ENCODE data around the gene LMF1. TPM values are rescaled to one million over a fixed set of nuclear protein-coding genes. Genes with fewer than 3 reads are reported as not detected.
"Not testable (repeated sequence)": the region's sequence is repeated elsewhere in the genome, so short reads cannot be mapped to it uniquely, and the experiment has no call there.

LMF1 gene
- total RNA-seq, 2 donors from 2014 or later: 16.4 to 21.8 TPM

DNA sequence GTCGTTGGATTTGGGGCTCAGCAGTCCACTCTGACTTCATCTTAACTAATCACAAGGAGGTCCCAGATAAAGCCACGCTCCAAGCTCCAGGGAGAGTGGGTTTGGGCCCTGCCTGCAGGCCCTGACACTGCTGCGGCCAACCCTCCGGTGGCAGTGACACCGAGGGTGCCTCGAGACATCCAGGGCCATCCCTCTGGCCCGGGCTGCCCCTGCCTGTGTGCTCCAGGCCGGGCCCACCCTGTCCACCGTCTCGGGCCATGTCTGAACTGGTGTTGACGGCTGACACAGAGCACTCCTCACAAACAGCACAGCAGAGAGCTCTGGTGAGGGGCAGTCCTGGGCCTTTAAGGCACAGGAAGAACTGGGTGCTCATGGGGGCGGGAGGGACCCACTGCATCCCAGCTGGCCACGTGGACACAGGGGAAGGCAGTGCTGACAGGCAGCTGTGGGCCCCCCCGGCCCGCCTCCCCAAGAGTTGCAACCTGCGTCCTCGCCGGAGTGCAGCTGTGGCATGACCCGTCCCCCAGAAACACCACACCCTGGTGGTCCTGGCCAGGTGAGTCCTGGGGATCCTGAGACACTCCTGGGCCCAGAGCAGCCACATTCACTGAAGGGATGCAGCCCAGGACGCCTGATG lies 80.0 kb downstream of the LMF1 start:
- DNase-seq (ENCODE audit: low spot score): no peak
- intact Hi-C loops (cut with DNase I): no loop called here

DNA sequence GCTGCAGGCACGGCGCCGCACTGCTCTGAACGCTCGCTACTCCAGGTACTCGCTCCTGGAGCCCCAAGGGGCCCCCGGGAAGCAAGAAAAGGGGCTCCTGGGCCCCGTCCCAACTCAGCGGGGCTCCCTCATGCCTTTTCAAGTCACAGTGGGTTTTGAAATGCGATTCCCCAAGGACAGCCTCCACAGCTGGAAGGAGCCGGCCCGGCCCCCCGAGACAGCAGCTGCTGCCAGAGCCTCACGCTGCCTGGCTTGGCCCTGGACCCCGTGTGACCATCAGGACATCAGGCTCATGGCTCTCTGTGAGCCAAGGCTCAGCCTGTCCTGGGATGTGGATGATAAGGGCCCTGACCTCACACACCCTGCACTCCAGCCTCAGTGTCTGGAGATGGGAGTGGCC lies 80.6 kb downstream of the LMF1 start:
- intact Hi-C loops (cut with DNase I): no loop called here
- DNase-seq (ENCODE audit: low spot score): no peak

DNA sequence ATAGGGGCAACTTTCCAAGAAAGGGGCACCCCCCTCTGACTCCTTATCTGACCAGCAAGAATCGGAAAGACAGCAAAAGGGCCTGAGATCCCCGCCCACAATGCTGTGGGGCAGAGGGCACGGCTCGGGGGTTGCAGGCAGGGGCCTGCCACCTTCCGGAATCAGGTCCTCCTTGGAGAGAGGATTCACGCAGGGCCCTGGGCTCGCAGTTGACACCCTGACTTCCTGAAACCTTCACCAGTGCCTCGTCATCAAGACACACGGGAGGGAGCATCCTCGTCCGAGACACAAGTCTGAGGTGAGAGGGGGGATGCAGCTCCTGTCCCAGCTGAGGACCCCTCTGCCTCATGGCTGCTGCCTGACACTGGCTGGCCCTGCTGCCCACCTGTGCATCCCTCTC lies 81.2 kb downstream of the LMF1 start:
- intact Hi-C loops (cut with DNase I): no loop called here
- no peak for DNase-seq (ENCODE audit: low spot score)

DNA sequence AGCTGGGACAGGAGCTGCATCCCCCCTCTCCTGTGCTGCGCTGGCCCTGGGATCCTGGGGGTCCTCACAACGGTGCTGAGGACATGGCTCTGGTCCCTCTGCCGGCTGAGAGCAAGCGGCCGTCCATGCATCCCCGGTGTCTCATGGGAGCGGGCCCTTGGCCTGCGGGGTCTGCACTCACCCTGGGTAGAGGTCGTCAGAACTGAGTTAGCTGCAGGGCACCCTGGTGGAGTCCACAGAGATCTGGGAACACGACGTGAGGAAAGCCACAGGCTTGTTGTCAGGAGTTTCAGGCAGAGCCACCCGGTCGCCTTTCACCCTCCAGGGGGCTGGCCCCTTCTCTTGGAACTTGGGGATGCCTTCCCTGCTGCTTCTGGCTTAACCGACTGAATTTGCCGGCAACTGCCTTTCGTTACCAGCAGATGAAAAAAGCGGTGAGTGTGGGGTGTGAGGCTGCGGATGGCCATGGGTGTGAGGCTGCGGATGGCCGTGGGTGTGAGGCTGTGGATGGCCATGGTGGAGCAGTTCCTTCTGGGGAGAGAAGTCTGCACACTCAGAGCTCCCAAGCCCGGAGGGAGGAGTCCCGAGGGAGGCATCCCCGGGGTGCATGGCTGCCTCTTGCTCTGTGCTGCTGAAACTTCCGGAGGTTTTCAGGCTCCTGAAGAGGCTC lies 81.7 kb downstream of the LMF1 start:
- intact Hi-C loops (cut with DNase I): no loop called here
- DNase-seq (ENCODE audit: low spot score): peak; percentile 73

DNA sequence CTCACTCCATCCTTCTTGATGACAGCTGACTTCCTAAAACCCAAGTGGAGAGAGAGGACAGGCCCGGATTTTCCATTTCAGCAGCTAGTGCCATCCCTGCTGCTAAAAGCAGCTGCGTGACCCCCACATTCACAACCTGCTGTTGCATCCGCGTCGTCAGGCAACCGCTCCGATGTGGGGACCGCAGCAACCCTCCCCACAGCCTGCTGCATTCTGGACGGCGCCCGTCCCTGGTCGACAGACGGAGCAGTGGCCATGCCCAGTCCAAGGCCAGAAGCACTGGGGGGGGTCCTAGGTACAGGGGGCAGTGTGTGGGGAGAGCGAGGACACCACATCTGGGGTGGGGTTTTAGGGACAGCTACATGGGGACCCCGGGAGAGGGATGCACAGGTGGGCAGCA lies 82.3 kb downstream of the LMF1 start:
- DNase-seq (ENCODE audit: low spot score): peak; percentile 50
- intact Hi-C loops (cut with DNase I): not testable (repeated sequence)

DNA sequence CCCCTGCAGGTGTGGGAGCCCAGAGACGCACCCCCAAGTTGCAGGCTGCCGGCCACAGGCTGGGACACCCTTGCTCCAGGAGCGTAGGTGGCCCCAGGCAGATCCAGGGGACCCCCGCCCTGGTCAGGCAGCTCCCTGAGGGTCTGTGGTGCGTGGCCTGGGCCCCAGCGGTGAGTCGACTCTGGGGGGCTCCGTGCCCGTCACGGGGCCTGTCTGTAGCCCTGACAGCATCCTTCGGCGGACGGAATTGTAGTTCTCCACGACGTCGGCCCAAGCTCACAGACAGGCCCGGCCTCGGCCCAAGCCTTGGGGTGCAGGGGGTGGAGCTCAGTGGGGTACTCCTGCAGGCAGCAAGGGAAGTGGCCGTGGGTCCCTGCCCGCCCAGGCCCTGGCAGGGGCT lies 82.9 kb downstream of the LMF1 start:
- peak; percentile 74 for DNase-seq (ENCODE audit: low spot score)
- intact Hi-C loops (cut with DNase I): no loop called here

DNA sequence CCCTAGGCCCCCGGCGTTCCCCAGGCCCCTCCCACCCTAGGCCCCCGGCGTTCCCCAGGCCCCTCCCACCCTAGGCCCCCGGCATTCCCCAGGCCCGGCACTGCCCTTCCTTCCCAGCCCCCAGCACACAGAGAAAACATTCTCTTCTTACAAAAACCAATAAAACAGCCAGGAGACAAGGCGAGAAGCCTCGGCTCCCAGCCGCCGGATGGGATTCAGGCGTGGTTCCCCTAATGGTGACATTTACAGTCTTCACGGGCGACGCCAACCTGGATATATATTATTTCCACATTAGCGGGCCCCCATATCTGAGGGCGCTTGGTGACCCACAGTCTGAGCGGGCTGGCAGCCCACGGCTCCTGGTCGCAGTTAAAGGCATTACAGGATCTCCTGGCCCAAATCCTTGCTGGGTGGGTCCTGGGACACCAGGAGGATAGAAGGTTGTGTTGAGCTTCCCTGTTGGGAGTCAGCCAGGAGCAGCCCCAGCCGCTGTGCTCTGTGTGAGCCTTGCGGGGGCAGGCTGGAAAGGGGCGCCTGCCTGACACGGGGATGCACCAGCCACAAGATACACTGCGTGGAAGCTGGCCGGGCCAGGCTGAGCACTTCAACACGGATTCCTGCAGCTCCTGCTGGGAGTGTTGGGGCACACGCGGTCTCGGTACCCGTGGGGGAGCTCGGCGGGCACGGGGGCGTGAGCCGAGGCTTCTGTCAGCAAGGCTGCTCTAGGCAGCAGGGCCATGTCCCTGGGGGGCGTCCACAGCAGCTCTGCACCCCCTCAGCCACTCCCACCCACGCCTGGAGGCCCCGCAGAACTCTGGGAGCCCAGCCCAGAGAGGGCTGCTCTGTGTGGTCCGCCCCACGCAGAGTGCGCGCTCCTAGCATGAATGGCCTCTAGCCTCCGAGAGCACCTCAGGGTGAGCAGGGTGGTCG lies 83.7 kb downstream of the LMF1 start:
- intact Hi-C loops (cut with DNase I): no loop called here
- DNase-seq (ENCODE audit: low spot score): peak; percentile 66

DNA sequence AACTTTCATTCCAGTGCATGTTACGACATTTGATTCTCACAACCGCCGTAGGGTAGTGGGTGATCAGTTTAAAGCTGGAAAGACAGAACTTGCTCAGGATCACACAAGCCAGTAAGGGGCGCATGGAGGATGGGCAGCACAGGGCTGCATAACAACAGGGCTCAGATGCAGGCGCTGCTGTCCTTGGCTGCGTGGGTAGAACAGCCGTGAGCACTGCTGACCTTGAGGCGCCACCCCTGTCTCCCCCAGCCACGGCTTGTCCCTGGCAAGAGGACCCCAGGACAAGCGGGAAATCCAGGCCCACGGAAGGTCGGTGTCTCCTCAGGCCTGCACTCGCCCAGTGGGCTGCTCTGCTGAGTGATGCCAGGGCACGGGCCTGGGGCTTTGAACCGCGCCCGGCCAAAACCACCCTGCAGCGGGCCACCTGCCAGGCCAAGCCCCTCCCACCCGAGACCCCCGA lies 84.7 kb downstream of the LMF1 start:
- peak; percentile 36 for DNase-seq (ENCODE audit: low spot score)
- intact Hi-C loops (cut with DNase I): no loop called here

DNA sequence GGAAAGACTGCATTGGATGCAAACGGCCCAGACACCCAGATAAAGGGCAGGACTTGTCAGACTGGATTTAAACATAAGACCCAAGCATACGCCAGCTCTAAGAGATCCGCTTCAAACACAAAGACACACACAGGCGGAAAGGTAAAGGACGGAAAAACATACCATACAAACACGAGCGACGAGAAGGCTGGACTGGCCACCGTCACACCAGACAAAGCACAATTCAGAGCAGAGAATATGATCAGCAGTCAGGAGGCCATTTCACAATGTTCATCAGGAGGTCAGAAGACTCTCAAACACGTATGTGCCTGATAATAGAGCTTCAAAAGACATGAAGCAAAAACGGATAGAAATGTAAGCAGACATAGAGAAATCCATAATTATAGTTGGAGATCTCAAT lies 85.4 kb downstream of the LMF1 start:
- intact Hi-C loops (cut with DNase I): no loop called here
- no peak for DNase-seq (ENCODE audit: low spot score)

DNA sequence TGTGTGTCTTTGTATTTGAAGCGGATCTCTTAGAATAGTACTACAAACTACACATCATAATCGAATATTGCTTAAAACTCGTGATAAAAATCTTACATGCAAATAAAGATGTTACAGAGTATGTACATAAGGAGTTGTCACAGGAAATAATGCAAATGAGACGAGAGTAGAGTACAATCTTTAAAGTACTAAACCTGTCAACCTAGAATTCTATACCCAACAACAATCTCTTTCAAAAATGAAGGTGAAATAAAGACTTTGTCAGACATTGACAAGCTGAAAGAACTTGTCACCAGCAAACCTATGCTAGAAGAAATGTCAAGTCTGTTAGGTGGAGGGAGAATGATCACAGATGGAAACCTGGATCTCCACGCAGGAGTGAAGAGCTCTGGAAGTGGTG lies 86.6 kb downstream of the LMF1 start:
- no peak for DNase-seq (ENCODE audit: low spot score)
- intact Hi-C loops (cut with DNase I): no loop called here

DNA sequence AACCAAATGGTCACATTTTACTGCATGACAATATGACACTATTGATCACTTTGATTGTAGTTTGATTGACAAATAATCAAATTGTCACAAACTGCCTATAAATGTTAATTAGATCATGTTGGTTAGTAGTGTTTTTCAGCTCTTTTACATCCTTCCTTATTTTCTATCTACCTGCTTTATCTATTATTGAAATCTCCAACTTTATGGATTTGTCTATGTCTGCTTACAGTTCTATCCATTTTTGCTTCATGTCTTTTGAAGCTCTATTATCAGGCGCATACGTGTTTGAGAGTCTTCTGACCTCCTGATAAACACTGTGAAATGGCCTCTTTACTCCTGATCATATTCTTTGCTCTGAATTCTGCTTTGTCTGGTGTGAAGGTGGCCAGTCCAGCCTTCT lies 87.0 kb downstream of the LMF1 start:
- intact Hi-C loops (cut with DNase I): no loop called here
- DNase-seq (ENCODE audit: low spot score): no peak

DNA sequence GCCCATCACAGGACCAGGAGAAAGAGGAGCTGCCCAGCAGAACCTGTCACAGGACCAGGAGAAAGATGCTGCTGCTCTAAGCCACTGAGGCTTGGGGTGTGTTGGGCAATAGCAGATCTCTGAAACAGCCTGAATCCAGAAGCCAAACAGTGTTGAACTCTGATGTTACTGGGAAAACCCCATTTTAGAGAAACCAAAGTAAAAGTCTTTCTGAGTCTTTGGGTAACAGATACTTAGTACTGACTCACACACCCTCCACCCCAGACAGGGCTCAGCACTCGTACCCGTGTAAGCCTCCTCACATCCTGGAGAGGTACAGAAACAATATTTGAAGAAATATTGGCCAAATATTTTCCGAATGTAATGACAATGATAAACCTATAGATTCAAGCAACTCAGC lies 87.4 kb downstream of the LMF1 start:
- no peak for DNase-seq (ENCODE audit: low spot score)
- intact Hi-C loops (cut with DNase I): no loop called here

DNA sequence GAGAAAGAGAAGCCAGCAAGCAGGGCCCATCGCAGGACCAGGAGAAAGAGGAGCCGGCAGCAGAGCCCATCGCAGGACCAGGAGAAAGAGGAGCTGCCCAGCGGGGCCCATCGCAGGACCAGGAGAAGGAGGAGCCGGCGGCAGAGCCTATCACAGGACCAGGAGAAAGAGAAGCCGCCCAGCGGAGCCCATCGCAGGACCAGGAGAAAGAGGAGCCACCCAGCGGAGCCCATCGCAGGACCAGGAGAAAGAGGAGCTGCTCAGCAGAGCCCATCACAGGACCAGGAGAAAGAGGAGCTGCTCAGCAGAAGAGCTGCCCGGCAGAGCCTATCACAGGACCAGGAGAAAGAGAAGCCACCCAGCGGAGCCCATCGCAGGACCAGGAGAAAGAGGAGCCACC lies 88.1 kb downstream of the LMF1 start:
- DNase-seq (ENCODE audit: low spot score): peak; percentile 54
- intact Hi-C loops (cut with DNase I): not testable (repeated sequence)

DNA sequence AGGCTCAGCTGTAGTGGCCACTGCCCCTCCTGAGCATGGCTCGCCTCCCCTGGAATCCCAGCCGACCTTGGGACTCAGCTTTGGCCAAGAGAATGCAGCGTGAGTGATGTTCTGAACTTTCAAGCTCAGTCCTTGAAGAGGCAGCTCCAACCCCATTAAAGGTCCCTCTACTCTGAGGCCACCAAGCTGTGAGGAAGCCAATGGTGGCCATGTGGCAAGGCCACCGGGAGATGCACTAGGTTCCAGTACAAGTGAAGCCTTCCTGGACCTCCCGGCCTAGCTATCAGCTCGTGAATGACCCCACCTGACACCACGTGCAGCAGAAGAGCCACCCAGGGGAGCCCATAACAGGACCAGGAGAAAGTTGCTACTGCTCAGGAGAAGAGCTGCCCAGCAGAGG lies 88.5 kb downstream of the LMF1 start:
- peak; percentile 14 for DNase-seq (ENCODE audit: low spot score)
- intact Hi-C loops (cut with DNase I): no loop called here

DNA sequence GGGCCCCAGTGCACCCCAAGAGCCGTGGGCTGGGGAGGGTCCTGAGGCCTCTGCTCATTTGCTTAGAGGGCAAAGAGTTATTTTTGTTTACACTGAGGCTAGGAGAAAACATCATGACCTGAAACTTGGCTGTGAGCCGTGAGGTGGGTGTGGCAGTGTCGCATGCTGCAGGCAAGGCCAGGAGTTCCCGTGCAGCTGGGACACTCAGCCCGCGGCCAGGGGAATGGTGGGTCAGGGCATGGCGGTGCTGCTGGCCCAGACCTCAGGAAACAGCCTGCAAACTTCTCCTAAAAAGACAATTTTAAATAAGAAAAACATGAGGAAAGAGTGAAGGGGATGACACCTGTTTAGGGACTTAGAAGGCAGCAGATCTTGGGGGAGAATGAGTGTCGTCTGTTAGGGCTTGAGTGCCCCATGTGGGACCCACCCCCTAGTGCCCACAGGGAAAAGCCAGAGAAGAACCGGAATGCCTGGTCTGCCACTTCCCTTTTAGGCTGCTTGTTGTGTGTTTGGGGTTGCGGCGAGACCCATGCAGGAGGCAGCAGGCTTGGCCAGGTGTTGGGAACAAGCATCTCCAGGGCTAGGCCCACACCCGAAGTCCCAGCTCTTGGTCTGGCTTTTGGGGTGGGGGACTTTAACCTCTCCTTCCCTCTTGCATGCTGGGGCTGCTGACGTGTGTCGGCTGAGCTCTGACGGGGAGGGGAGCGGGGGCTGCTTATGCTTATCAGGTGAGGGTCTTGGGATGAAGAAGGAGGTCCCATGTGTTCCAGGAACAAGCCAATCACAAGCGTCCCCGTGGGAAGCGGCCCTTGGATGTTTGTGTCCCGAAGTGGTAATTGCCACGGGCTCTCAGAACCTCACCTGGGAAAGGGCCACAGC lies 89.3 kb downstream of the LMF1 start:
- peak; percentile 52 for DNase-seq (ENCODE audit: low spot score)
- intact Hi-C loops (cut with DNase I): no loop called here

DNA sequence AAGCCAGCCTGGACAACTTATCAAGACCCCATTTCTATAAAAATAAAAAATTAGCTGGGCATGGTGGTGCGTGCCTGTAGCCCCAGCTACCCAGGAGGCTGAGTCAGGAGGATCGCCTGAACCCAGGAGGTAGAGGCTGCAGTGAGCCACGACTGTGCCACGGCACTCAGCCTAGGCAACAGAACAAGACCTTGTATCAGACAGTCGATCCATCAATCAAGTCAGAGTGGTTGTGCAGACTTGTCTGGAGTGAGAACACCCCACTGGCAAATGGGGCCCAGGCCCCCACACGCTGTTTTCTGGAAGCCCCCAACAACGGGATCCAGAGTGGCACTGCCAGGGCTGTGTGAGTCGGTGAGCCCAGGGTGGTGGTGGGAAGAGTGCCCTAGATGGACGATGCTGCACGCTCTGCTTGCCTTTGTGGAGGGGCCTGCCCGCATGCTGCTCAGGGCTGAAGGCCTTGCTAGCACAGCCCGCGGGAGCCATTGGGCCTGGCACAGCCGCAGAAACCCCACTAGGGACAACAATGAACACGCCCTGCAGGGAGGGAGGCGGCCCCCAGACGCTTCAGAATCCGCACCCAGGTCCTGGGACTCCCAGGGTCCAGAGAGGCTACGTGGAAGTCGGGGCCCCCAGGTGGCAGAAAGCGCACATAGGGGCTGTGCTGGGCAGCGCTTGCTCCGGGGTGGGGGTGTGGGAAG lies 90.2 kb downstream of the LMF1 start:
- peak; percentile 64 for DNase-seq (ENCODE audit: low spot score)
- intact Hi-C loops (cut with DNase I): no loop called here

DNA sequence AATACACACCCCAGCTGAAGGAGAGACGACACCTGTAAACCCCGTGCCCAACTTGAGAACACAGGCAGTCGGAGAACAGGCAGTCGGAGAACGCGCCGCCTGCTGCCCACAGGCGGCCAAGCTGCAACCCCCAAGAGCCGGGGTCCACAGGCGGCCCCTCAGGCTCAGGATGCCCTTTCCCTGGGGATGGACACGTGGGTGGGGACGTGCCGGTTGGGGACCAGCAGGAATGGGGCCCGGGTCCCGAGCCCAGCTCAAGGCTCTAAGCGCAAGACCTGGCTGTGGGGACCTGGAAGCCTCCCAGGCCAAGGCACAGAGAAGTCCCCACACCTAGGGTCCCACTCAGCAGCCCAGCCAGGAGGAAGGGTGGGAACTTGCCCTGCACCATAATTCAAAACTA lies 90.8 kb downstream of the LMF1 start:
- intact Hi-C loops (cut with DNase I): no loop called here
- peak; percentile 58 for DNase-seq (ENCODE audit: low spot score)

DNA sequence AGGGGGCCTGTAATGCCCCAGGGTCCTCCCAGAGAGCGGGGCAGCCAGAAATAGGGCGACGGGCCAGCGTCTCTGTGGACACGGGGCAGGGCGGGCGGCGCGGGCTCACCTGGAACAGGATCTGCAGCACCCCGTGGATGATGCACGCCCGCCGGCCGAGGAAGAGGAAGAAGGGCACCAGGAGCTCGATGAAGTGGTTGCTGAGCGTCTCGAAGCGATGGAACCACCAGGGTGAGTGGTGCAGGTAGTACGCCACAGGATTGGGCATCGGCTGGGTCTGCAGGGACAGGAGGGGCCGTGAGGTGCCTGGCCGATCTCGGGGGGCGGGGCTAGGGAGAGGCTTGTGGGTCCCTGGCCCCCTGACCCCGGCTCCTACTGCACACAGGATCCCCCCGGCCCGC lies 91.3 kb downstream of the LMF1 start:
- intact Hi-C loops (cut with DNase I): no loop called here
- DNase-seq (ENCODE audit: low spot score): peak; percentile 77

DNA sequence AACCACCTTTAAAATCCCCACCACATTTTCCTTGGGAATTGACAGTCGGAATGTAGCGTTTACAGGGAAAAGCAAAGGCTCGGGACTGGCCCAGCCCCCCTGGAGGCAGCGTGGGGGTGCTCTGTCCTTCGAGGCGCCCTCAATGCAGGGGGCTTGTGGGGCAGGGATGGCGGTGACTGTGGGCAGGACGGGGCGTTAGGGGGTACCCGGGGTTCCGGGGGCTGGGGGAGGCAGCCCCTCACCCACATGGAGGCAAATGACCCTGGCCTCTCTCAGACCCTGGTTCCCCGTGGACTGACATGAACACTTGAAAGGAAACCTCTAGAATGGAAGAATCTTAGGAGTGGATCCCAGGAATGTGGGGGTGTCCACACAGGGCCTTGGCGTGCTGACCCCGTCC lies 91.9 kb downstream of the LMF1 start:
- intact Hi-C loops (cut with DNase I): no loop called here
- no peak for DNase-seq (ENCODE audit: low spot score)
